ENCODE results near the gene PDE1A.

Gene PDE1A

DNA sequence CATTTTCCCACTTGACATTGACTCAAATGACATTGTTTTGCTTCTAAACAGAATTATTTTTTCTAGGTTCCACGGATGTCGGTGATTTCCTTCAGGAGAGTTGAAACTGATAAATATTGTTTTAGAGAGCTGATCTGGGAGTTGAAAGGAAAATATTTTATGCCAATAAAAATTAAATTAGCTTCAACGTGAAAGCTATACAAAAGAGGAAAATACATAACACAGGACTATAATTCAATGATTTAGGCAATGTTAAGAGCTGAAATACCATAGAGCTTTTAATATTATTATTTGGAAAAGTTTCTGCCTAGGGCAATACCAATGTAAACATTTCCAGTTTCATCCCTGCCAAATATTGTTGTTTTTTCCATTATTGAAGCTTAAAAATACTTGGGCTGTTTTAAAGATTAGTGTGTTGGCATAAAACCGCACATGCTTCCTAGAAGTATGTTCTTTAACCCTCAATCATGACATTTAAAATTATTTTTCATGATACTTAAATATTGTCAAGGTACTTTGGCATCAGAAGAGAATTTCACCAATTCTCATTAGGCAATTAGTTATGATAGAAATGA, 18.6 kb upstream of the PDE1A start (continued):
- no peak for TF ChIP-seq ZNF792 (tag by site-specific recombination; IDR thresholded peaks at IDR 0.05)

DNA sequence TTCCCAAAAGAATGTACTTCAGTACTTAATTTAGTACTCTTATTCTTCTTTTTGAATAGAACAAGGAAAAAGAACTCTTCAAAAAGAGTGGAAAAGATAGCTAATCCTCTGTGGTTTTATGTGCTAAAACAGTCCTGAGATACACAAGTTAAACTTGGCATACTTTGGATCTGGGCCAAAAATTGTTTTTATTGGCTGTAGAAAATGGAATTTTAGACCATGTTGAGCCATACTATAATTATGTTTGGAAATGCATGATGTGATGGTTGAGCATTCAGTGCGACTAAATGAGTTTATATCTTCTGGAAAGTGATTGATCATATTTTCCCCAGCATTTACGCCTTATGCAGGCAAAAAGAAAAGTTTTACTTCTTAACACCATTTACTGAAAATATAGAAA, 18.0 kb upstream of the PDE1A start:
- H3K9me3 ChIP-seq (ENCODE audit: control insufficient read depth, insufficient read depth, low read depth, low read length), result no peaks in the 10 kb centered on the region
- ChIA-PET POLR2A (no interaction called here), CTCF (interaction anchor here (0.6 kb wide), 1 partner anchor 46 kb away, joined by 4 read pairs; no protein-coding TSS in a partner anchor)
- H3K27ac ChIP-seq (ENCODE audit: extremely low read depth, low read depth, low read length), result no peak overlapping the region
- no peak for TF ChIP-seq RBAK (tag by site-specific recombination; IDR thresholded peaks at IDR 0.05)
- TF ChIP-seq, protein P1, sequence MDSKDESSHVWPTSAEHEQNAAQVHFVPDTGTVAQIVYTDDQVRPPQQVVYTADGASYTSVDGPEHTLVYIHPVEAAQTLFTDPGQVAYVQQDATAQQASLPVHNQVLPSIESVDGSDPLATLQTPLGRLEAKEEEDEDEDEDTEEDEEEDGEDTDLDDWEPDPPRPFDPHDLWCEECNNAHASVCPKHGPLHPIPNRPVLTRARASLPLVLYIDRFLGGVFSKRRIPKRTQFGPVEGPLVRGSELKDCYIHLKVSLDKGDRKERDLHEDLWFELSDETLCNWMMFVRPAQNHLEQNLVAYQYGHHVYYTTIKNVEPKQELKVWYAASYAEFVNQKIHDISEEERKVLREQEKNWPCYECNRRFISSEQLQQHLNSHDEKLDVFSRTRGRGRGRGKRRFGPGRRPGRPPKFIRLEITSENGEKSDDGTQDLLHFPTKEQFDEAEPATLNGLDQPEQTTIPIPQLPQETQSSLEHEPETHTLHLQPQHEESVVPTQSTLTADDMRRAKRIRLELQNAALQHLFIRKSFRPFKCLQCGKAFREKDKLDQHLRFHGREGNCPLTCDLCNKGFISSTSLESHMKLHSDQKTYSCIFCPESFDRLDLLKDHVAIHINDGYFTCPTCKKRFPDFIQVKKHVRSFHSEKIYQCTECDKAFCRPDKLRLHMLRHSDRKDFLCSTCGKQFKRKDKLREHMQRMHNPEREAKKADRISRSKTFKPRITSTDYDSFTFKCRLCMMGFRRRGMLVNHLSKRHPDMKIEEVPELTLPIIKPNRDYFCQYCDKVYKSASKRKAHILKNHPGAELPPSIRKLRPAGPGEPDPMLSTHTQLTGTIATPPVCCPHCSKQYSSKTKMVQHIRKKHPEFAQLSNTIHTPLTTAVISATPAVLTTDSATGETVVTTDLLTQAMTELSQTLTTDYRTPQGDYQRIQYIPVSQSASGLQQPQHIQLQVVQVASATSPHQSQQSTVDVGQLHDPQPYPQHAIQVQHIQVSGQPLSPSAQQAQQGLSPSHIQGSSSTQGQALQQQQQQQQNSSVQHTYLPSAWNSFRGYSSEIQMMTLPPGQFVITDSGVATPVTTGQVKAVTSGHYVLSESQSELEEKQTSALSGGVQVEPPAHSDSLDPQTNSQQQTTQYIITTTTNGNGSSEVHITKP (tag by site-specific recombination; IDR thresholded peaks at IDR 0.05), result no peak
- peak; percentile 47 for TF ChIP-seq PRDM6 (tag by site-specific recombination; IDR thresholded peaks at IDR 0.05)
- TF ChIP-seq ZNF221 (tag by site-specific recombination; IDR thresholded peaks at IDR 0.05; ENCODE audit: borderline replicate concordance), result 0 out of 2 replicates have a peak, but pooled peaks have one; percentile 21
- TF ChIP-seq BCL11B (tag by site-specific recombination; IDR thresholded peaks at IDR 0.05; ENCODE audit: low read depth), result no peak
- TF ChIP-seq, protein P2, sequence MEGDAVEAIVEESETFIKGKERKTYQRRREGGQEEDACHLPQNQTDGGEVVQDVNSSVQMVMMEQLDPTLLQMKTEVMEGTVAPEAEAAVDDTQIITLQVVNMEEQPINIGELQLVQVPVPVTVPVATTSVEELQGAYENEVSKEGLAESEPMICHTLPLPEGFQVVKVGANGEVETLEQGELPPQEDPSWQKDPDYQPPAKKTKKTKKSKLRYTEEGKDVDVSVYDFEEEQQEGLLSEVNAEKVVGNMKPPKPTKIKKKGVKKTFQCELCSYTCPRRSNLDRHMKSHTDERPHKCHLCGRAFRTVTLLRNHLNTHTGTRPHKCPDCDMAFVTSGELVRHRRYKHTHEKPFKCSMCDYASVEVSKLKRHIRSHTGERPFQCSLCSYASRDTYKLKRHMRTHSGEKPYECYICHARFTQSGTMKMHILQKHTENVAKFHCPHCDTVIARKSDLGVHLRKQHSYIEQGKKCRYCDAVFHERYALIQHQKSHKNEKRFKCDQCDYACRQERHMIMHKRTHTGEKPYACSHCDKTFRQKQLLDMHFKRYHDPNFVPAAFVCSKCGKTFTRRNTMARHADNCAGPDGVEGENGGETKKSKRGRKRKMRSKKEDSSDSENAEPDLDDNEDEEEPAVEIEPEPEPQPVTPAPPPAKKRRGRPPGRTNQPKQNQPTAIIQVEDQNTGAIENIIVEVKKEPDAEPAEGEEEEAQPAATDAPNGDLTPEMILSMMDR (tag by site-specific recombination; IDR thresholded peaks at IDR 0.05), result no peak
- no peaks in the 10 kb centered on the region for H3K36me3 ChIP-seq (ENCODE audit: control insufficient read depth in 2 of 2, insufficient read depth in 1 of 2, low read length in 2 of 2)
- H3K4me3 ChIP-seq (ENCODE audit: low read depth, low read length), result no peak overlapping the region
- H3K4me1 ChIP-seq (ENCODE audit: control insufficient read depth, insufficient read depth, low read length), result peaks cover 8% of the 10 kb centered on the region; the same call in 1 of the 2 replicates

GRCh38 chr2:182444170-182444569, 17.3 kb upstream of the PDE1A start:
- CTCF ChIA-PET, result interaction anchor here (0.6 kb wide), 2 partner anchors 43 to 47 kb away, joined by 3 to 4 read pairs; no protein-coding TSS in a partner anchor
- TF ChIP-seq ZBTB26 (tag by site-specific recombination; optimal IDR thresholded peaks at IDR 0.05), result no peak
- no peak for TF ChIP-seq ZNF221 (tag by site-specific recombination; IDR thresholded peaks at IDR 0.05; ENCODE audit: borderline replicate concordance)
- no peak for TF ChIP-seq ZFP37 (tag by site-specific recombination; IDR thresholded peaks at IDR 0.05)
- no peak for TF ChIP-seq MEIS1 (CRISPR knock-in tag; IDR thresholded peaks at IDR 0.05; ENCODE audit: borderline replicate concordance)
- no peak for TF ChIP-seq ZBTB1 (tag by site-specific recombination; IDR thresholded peaks at IDR 0.05)
- TF ChIP-seq ZNF488 (tag by site-specific recombination; IDR thresholded peaks at IDR 0.05), result no peak
- no peak for TF ChIP-seq ZSCAN4 (tag by site-specific recombination; IDR thresholded peaks at IDR 0.05)
- TF ChIP-seq HOXA7 (CRISPR knock-in tag; IDR thresholded peaks at IDR 0.05; ENCODE audit: borderline replicate concordance), result no peak
- TF ChIP-seq ZNF585B (tag by site-specific recombination; IDR thresholded peaks at IDR 0.05), result no peak
- no peak for TF ChIP-seq BCL11B (tag by site-specific recombination; IDR thresholded peaks at IDR 0.05; ENCODE audit: low read depth)
- no peak for TF ChIP-seq ZNF837 (tag by site-specific recombination; IDR thresholded peaks at IDR 0.05)
- POLR2A ChIA-PET, result no interaction called here

More at GRCh38 chr2:182444170-182444569, 17.3 kb upstream of the PDE1A start:
- Histone ChIP-seq H3K4me1 (ENCODE audit: control insufficient read depth, insufficient read depth, low read length) (peaks cover 8% of the 10 kb centered on the region; the same call in 1 of the 2 replicates), H3K4me3 (ENCODE audit: low read depth, low read length) (no peak overlapping the region), H3K27ac (ENCODE audit: extremely low read depth, low read depth, low read length) (no peak overlapping the region), H3K36me3 (ENCODE audit: control insufficient read depth in 2 of 2, insufficient read depth in 1 of 2, low read length in 2 of 2) (no peaks in the 10 kb centered on the region), H3K9me3 (ENCODE audit: control insufficient read depth, insufficient read depth, low read depth, low read length) (no peaks in the 10 kb centered on the region)
